Ramos (cell line): ENCODE results near the gene SNW1.

ENCODE experiments used
- in situ Hi-C: fragments of 300-500 bp; cut with MboI; formaldehyde crosslinking; loops from one replicate; pipeline ENCODE4 v1.14.3; 2022; ENCODE audit warnings: low sequenced_read_pairs; ENCODE audit not compliant: unreplicated experiment

Gene SNW1

DNA sequence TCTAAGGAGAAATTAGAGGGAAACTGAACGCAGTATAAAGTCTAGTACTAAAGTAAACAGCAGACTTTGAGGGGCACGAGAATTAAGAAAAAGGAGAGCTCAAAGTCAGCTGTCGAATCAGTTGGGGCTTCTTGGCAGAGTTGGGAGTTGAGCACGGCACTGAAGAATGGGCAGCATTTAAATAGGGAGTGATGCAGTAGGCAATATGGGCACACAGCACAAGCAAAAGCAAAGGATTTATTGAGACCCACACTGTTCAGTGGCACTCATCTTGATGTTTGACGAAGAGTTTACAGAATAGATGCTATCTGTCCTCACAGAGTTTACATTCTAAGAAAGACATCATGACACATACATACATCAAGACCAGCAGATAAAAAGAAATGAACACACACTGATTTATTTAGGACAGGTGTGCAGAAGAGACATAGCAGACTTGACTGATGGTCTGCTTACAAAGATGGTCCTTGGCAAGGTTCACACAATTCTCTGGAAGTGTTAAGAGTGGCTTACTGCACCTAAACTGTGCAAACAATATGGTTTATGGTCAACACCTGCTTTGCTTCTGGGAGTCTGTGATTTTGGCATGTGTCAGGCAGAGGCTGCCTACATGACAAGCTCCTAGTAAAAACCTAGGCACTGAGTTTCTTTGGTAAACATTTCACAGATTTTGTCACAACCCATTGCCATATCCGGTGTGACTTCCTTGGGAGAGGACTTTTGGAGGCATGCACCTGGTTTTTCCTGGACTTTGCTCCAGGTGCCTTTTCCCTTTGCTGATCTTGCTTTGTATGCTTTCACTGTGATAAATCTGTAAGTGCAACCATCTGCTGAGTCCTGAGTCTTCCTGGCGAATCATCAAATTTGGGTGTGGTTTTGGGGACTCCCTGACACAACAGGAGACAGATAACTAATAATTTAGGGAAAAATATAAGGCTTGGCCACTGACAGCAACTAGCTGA lies 79.5 kb downstream of the SNW1 start:
- in situ Hi-C loops: no loop called here

DNA sequence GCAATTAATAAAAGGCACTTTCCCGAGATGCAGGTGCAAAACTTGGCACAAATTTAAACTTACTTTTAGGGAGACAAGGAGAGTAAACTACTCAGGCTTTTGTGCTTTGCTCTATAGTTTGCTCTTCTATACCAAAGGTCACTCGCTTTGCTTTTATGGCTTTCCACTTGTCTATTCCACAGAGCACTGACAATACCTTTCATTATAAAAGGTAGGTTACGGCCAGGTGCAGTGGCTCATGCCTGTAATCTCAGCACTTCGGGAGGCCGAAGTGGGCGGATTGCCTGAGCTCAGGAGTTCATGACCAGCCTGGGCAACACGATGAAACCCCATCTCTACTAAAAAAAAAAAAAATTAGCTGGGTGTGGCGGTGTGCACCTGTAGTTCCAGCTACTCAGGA lies 86.0 kb downstream of the SNW1 start:
- in situ Hi-C loops: loop anchor here (25.0 kb wide), 1 partner anchor 912 kb away; no protein-coding TSS in a partner anchor

DNA sequence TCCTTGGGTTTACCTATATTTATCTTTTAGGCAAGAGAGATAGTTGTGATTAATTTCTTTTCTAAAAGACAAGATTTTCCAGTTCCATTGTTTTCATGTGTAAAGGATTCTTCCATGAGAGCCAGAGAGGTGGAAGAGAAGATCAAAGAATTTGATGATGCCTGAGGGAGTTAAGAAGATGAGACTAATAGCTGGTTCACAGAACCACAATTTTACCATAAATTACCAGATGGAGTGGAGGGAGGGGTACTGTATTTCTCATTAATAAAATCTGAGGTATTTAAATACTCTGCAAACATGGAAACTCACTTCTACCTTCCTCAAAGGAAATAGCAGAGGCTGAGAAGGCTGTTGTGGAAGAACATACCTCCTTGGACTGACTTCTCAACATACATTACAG lies 87.8 kb downstream of the SNW1 start:
- in situ Hi-C loops: loop anchor here (25.0 kb wide), 1 partner anchor 914 kb away; no protein-coding TSS in a partner anchor
